Measurements from ENCODE around the gene ADH5. TPM values are rescaled to one million over a fixed set of nuclear protein-coding genes. Genes with fewer than 3 reads are reported as not detected.

ADH5 gene
- total and polyA plus RNA-seq, 2 donors (not counting 1 experiment from before 2014, with no cell fraction given), result 23.9 to 65.6 TPM

- Histone ChIP-seq H3K9ac (ENCODE audit: low read length) (peak overlapping the region; percentile 31), H3K9me3 (ENCODE audit: control extremely low read depth in 1 of 3, control insufficient read depth in 2 of 3, insufficient read depth in 1 of 3, low read length in 2 of 3) (no peaks in the 10 kb centered on the region), H3K27ac (ENCODE audit: low read length in 2 of 2) (peak overlapping the region in 1 of 2 donors; percentile 67), H3K27me3 (replicated peaks in 1 of 4; ENCODE audit: control extremely low read depth in 1 of 4, control insufficient read depth in 3 of 4, insufficient read depth in 4 of 4, low read length in 3 of 4) (no peaks in the 10 kb centered on the region), H3K4me3 (ENCODE audit: control extremely low read depth in 1 of 5, extremely low read depth in 1 of 5, insufficient read depth in 1 of 5, low read depth in 2 of 5, low read length in 4 of 5) (no peak overlapping the region), H4K20me1 (ENCODE audit: control insufficient read depth, insufficient read depth, low read length, poor library complexity, severe bottlenecking) (peaks cover 29% of the 10 kb centered on the region), H3K79me2 (ENCODE audit: control insufficient read depth, insufficient read depth, low read length) (peaks cover 67% of the 10 kb centered on the region), H3K4me2 (replicated peaks; ENCODE audit: low read depth, low read length, poor library complexity, severe bottlenecking) (peak overlapping the region; percentile 31), H3K4me1 (ENCODE audit: control insufficient read depth in 2 of 2, insufficient read depth in 2 of 2, low read length in 2 of 2) (peaks cover 9 to 17% of the 10 kb centered on the region in 2 donors), H3K36me3 (replicated peaks in 1 of 2; ENCODE audit: control extremely low read depth in 1 of 2, control insufficient read depth in 1 of 2, extremely low read depth in 1 of 2, insufficient read depth in 2 of 2, low read length in 1 of 2) (no peaks in the 10 kb centered on the region), H2AFZ (ENCODE audit: insufficient read depth, low read depth, low read length, poor library complexity, severe bottlenecking) (no peak overlapping the region)
- TF ChIP-seq, protein P1, sequence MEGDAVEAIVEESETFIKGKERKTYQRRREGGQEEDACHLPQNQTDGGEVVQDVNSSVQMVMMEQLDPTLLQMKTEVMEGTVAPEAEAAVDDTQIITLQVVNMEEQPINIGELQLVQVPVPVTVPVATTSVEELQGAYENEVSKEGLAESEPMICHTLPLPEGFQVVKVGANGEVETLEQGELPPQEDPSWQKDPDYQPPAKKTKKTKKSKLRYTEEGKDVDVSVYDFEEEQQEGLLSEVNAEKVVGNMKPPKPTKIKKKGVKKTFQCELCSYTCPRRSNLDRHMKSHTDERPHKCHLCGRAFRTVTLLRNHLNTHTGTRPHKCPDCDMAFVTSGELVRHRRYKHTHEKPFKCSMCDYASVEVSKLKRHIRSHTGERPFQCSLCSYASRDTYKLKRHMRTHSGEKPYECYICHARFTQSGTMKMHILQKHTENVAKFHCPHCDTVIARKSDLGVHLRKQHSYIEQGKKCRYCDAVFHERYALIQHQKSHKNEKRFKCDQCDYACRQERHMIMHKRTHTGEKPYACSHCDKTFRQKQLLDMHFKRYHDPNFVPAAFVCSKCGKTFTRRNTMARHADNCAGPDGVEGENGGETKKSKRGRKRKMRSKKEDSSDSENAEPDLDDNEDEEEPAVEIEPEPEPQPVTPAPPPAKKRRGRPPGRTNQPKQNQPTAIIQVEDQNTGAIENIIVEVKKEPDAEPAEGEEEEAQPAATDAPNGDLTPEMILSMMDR (IDR thresholded peaks at IDR 0.05), result no peak
- TF ChIP-seq EZH2 (IDR thresholded peaks at IDR 0.05; ENCODE audit: borderline replicate concordance, insufficient read depth, low read depth, low read length, poor library complexity, severe bottlenecking), result no peak
- intact Hi-C loops (cut with micrococcal nuclease), result no loop called here
- ATAC-seq (ENCODE audit: low read depth), result no peak
- Mint-ChIP-seq H3K9me3 (ENCODE audit: insufficient read depth) (no peaks in the 10 kb centered on the region), H3K27me3 (no peaks in the 10 kb centered on the region), H3K4me1 (peaks cover 52% of the 10 kb centered on the region), H3K27ac (peak overlapping the region; percentile 67), H3K4me3 (peak overlapping the region; percentile 44)
- WGBS (ENCODE audit: insufficient coverage), result no CpG with 5 or more reads among the region's 1 CpG
- no peak for DNase-seq
- CTCF ChIA-PET, result interaction anchor here (1.2 to 2.4 kb wide), 2 partner anchors 27 to 34 kb away, joined by 6 to 11 read pairs; partner anchors contain the start of gene METAP1
- POLR2A ChIA-PET, result no interaction called here
Measured at GRCh38 chr4:99029018-99029735, 59.4 kb downstream of the ADH5 start.

DNA sequence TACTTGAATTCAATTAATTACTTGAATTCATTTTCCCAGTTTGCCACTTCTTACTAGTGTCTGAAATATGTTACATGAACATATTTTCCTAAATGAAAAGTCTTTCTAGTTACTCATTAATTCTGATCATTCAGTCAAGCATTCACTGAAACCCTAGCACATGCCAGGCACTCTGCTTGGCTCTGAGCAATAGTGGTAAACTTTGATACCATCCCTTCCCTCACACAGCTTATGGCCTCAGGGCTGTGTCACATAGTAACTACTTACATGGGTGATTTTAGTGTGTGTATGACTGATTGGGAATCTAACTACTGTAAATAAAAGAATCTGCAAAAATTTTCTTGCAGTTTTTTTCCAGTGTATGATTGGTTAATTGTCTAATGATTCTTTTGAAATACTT, 60.4 kb downstream of the ADH5 start:
- Histone ChIP-seq H3K9me3 (ENCODE audit: control extremely low read depth in 1 of 3, control insufficient read depth in 2 of 3, insufficient read depth in 1 of 3, low read length in 2 of 3) (no peaks in the 10 kb centered on the region), H3K9ac (ENCODE audit: low read length) (no peak overlapping the region), H3K79me2 (ENCODE audit: control insufficient read depth, insufficient read depth, low read length) (peaks cover 77% of the 10 kb centered on the region), H4K20me1 (ENCODE audit: control insufficient read depth, insufficient read depth, low read length, poor library complexity, severe bottlenecking) (peaks cover 37% of the 10 kb centered on the region), H3K36me3 (replicated peaks in 1 of 2; ENCODE audit: control extremely low read depth in 1 of 2, control insufficient read depth in 1 of 2, extremely low read depth in 1 of 2, insufficient read depth in 2 of 2, low read length in 1 of 2) (no peaks in the 10 kb centered on the region), H3K4me3 (ENCODE audit: control extremely low read depth in 1 of 5, extremely low read depth in 1 of 5, insufficient read depth in 1 of 5, low read depth in 2 of 5, low read length in 4 of 5) (no peak overlapping the region), H3K27ac (ENCODE audit: low read length in 2 of 2) (peak overlapping the region in 1 of 2 donors; percentile 36), H3K4me2 (replicated peaks; ENCODE audit: low read depth, low read length, poor library complexity, severe bottlenecking) (no peak overlapping the region), H3K4me1 (ENCODE audit: control insufficient read depth in 2 of 2, insufficient read depth in 2 of 2, low read length in 2 of 2) (peaks cover 9 to 17% of the 10 kb centered on the region in 2 donors), H2AFZ (ENCODE audit: insufficient read depth, low read depth, low read length, poor library complexity, severe bottlenecking) (no peak overlapping the region), H3K27me3 (replicated peaks in 1 of 4; ENCODE audit: control extremely low read depth in 1 of 4, control insufficient read depth in 3 of 4, insufficient read depth in 4 of 4, low read length in 3 of 4) (no peaks in the 10 kb centered on the region)
- DNase-seq (no peak), ATAC-seq (ENCODE audit: low read depth) (no peak)
- intact Hi-C loops (cut with micrococcal nuclease), result no loop called here
- Mint-ChIP-seq H3K4me1 (peaks cover 59% of the 10 kb centered on the region), H3K27me3 (no peaks in the 10 kb centered on the region), H3K9me3 (ENCODE audit: insufficient read depth) (no peaks in the 10 kb centered on the region), H3K27ac (no peak overlapping the region), H3K4me3 (no peak overlapping the region)
- no peak for TF ChIP-seq EZH2 (IDR thresholded peaks at IDR 0.05; ENCODE audit: borderline replicate concordance, insufficient read depth, low read depth, low read length, poor library complexity, severe bottlenecking)
- TF ChIP-seq, protein P1 (IDR thresholded peaks at IDR 0.05), result no peak
- CTCF ChIA-PET, result interaction anchor here (2.1 kb wide), 1 partner anchor 28 kb away, joined by 6 read pairs; no protein-coding TSS in a partner anchor
- POLR2A ChIA-PET, result no interaction called here
